Sciatic nerve (tissue), 2 donors: ENCODE results near the gene ZSCAN10. TPM values are rescaled to one million over a fixed set of nuclear protein-coding genes. Genes with fewer than 3 reads are reported as not detected.
"Not testable (repeated sequence)": the region's sequence is repeated elsewhere in the genome, so short reads cannot be mapped to it uniquely, and the experiment has no call there.

Source experiments
- ATAC-seq: fragments of 200-7000 bp; cut with Tn5 transposase; one replicate; pipeline ENCODE4 v1.9.1; 2020; ENCODE audit warnings: mild to moderate bottlenecking, moderate library complexity
- DNase-seq: peaks from one replicate; pipeline ENCODE4 v3.0.0-alpha.2; 2020; ENCODE audit warnings: low spot score
- intact Hi-C: fragments of 100-400 bp; cut with DNase I; formaldehyde crosslinking; loops from one replicate; pipeline ENCODE4 v1.14.2; 2022
- total RNA-seq: library from RNA; stranded (reverse); fragmentation: NEBNext Ultra II Directional; extraction: Animal tissue kit (Norgen Biotek cat#: 25700); gene quantifications from one replicate; pipeline ENCODE4 v1.2.1, GENCODE V29; 2021
- donor health status: DM: no; HTN: no; CAD: no.
- donor health status: DM: no; HTN: no; CAD: no.

The ZSCAN10 gene
- total RNA-seq, 1 donor from 2014 or later: not detected

GRCh38 chr16:3072148-3072547 lies 26.9 kb downstream of the ZSCAN10 start:
- ATAC-seq, DNase-seq, intact Hi-C loops: not testable (repeated sequence)

GRCh38 chr16:3071655-3072054 lies 27.4 kb downstream of the ZSCAN10 start:
- DNase-seq (no peak), ATAC-seq (no peak)
- intact Hi-C loops: no loop called here

GRCh38 chr16:3070608-3071111 lies 28.4 kb downstream of the ZSCAN10 start:
- DNase-seq (no peak), ATAC-seq (no peak)
- intact Hi-C loops: no loop called here

- DNase-seq, intact Hi-C loops, ATAC-seq: not testable (repeated sequence)
Observed at GRCh38 chr16:3069146-3069545, 29.9 kb downstream of the ZSCAN10 start.

GRCh38 chr16:3068487-3068886 lies 30.6 kb downstream of the ZSCAN10 start:
- intact Hi-C loops: no loop called here
- ATAC-seq (no peak), DNase-seq (no peak)

GRCh38 chr16:3066440-3066748 lies 32.7 kb downstream of the ZSCAN10 start:
- ATAC-seq: no peak
- intact Hi-C loops: no loop called here

GRCh38 chr16:3065742-3066439 lies 33.2 kb downstream of the ZSCAN10 start:
- intact Hi-C loops: no loop called here
- no peak for ATAC-seq

More at GRCh38 chr16:3066440-3066748, 32.7 kb downstream of the ZSCAN10 start:
- DNase-seq: no peak

GRCh38 chr16:3065069-3065741 lies 33.9 kb downstream of the ZSCAN10 start, which contains the start of gene IL32:
Gene IL32 (plus strand): TSS chr16:3065640. CDS start chr16:3065812, 172 bp downstream.
- ATAC-seq (peak; percentile 65), DNase-seq (no peak)
- intact Hi-C loops: no loop called here

More at GRCh38 chr16:3065742-3066439, 33.2 kb downstream of the ZSCAN10 start:
- DNase-seq: no peak

GRCh38 chr16:3063625-3064386 lies 35.3 kb downstream of the ZSCAN10 start:
- intact Hi-C loops: no loop called here
- DNase-seq: no peak
- no peak for ATAC-seq

- ATAC-seq: no peak
- intact Hi-C loops: no loop called here
Observed at GRCh38 chr16:3062553-3062952, 36.5 kb downstream of the ZSCAN10 start.

GRCh38 chr16:3060339-3061127 lies 38.6 kb downstream of the ZSCAN10 start:
- ATAC-seq (no peak), DNase-seq (no peak)
- intact Hi-C loops: no loop called here

More at GRCh38 chr16:3062553-3062952, 36.5 kb downstream of the ZSCAN10 start:
- DNase-seq: no peak

GRCh38 chr16:3059723-3060242 lies 39.3 kb downstream of the ZSCAN10 start:
- DNase-seq (no peak), ATAC-seq (peak; percentile 5)
- intact Hi-C loops: loop anchor here (10.0 kb wide), 2 partner anchors 55 to 105 kb away; partner anchors contain the start of gene ZNF205

- ATAC-seq (peak; percentile 92), DNase-seq (peak; percentile 91)
- intact Hi-C loops: loop anchor here (10.0 kb wide), 2 partner anchors 56 to 106 kb away; partner anchors contain the start of gene ZNF205
Observed at GRCh38 chr16:3059041-3059722, 39.9 kb downstream of the ZSCAN10 start.

GRCh38 chr16:3058139-3059030 lies 40.7 kb downstream of the ZSCAN10 start:
- ATAC-seq: peak; percentile 13
- intact Hi-C loops: loop anchor here (10.0 kb wide), 2 partner anchors 56 to 106 kb away; partner anchors contain the start of gene ZNF205
- DNase-seq: no peak

- DNase-seq (no peak), ATAC-seq (no peak)
- intact Hi-C loops: loop anchor here (10.0 kb wide), 2 partner anchors 57 to 107 kb away; partner anchors contain the start of gene ZNF205
Observed at GRCh38 chr16:3057181-3058138, 41.6 kb downstream of the ZSCAN10 start.
